K562 (cell line): Measurements from ENCODE around the gene PDZD2. TPM values are rescaled to one million over a fixed set of nuclear protein-coding genes. Genes with fewer than 3 reads are reported as not detected.
"Not testable (repeated sequence)": the region's sequence is repeated elsewhere in the genome, so short reads cannot be mapped to it uniquely, and the experiment has no call there.

Source experiments
- ATAC-seq: fragments of 200-7000 bp; cut with Tn5 transposase; 3 replicates; pipeline ENCODE4 v1.9.1; 2020; ENCODE audit warnings: moderate library complexity
- BruUV-seq: library from RNA; stranded (reverse); fragments of 400-500 nt; replicated peaks from 2 replicates; lab custom pipeline; 2021; lab: Mats Ljungman, UMichigan
- CTCF ChIA-PET: fragments of 300-600 bp; formaldehyde crosslinking; extraction: SDS; loops from one replicate; lab custom pipeline; 2021; ENCODE audit warnings: low intra/inter-chr PET ratio; lab: Yijun Ruan, JAX
- POLR2A ChIA-PET: fragments of 300-600, 350-650 bp; sonication (Branson Sonifier 250); formaldehyde crosslinking; extraction: SDS; loops from one replicate; lab custom pipeline; 2021; ENCODE audit warnings: antibody characterized with exemption, inconsistent platforms; lab: Yijun Ruan, JAX
- DNase-seq, 4 experiments: peaks; one replicate each; pipeline versions ENCODE4 v3.0.0 to v3.0.0-alpha.2; 2011 to 2018; ENCODE audit warnings: low spot score in 3 of 4, mixed read lengths in 3 of 4; ENCODE audit errors: extremely low read depth in 1 of 4
- FAIRE-seq: peaks from 2 replicates; lab custom pipeline; 2011; peaks lifted over from hg19 to GRCh38; lab: Jason Lieb, UNC
- H2AFZ ChIP-seq: 2 replicates; pipeline ENCODE4 v1.6.0; 2011; ENCODE audit warnings: low read depth, low read length, control low read depth, inconsistent platforms
- H3K27ac ChIP-seq: fragments of 200-600 bp; 3 replicates; pipeline ENCODE4 v1.8.0; 2011; ENCODE audit warnings: low read depth, mild to moderate bottlenecking, control low read depth, inconsistent platforms, low read length, moderate library complexity, mixed read lengths; ENCODE audit errors: extremely low read depth
- H3K27me3 ChIP-seq, 2 experiments: fragments of 300-600 bp in 1 of 2; 2 replicates in 1 of 2; 3 replicates in 1 of 2; pipeline versions ENCODE4 v1.6.0 to v1.8.0; 2011; ENCODE audit warnings: inconsistent platforms in 2 of 2, low read length in 2 of 2, mild to moderate bottlenecking in 1 of 2, mixed read lengths in 1 of 2, moderate library complexity in 1 of 2; ENCODE audit not compliant: control insufficient read depth in 2 of 2, insufficient read depth in 2 of 2
- H3K36me3 ChIP-seq: fragments of 300-600 bp; 3 replicates; pipeline ENCODE4 v1.8.0; 2011; ENCODE audit warnings: mild to moderate bottlenecking, low read length, inconsistent platforms; ENCODE audit not compliant: control insufficient read depth, insufficient read depth
- H3K4me1 ChIP-seq, 2 experiments: fragments of 200-600 bp in 1 of 2; replicated peaks in 1 of 2; 2 replicates in 1 of 2; 3 replicates in 1 of 2; pipeline versions ENCODE4 v1.5.1 to v1.8.0; 2011; ENCODE audit warnings: inconsistent platforms in 2 of 2, low read length in 2 of 2, mild to moderate bottlenecking in 1 of 2, mixed read lengths in 1 of 2, moderate library complexity in 1 of 2; ENCODE audit not compliant: control insufficient read depth in 2 of 2, insufficient read depth in 2 of 2
- H3K4me2 ChIP-seq: 2 replicates; pipeline ENCODE4 v1.6.1; 2011; ENCODE audit warnings: low read length, control low read depth, inconsistent platforms, mixed read lengths; ENCODE audit not compliant: insufficient read depth
- H3K4me3 ChIP-seq: fragments of 200-600 bp; sonication (generic), shearing (Covaris generic); 2 replicates; pipeline ENCODE4 v1.5.1; 2016; ENCODE audit warnings: control low read depth, inconsistent platforms
- H3K79me2 ChIP-seq: fragments of 200-600 bp; 3 replicates; pipeline ENCODE4 v1.8.0; 2011; ENCODE audit warnings: low read length, inconsistent platforms; ENCODE audit not compliant: control insufficient read depth, insufficient read depth
- H3K9ac ChIP-seq, 2 experiments: 2 replicates each; pipeline versions ENCODE4 v1.6.0 to v1.6.1; 2011; ENCODE audit warnings: low read depth in 2 of 2, low read length in 2 of 2, control low read depth in 1 of 2, inconsistent platforms in 1 of 2, mild to moderate bottlenecking in 1 of 2, mixed read lengths in 1 of 2; ENCODE audit not compliant: insufficient read depth in 1 of 2
- H3K9me1 ChIP-seq: one replicate; pipeline ENCODE4 v1.6.0; 2011; ENCODE audit warnings: inconsistent platforms, mild to moderate bottlenecking, low read length, moderate library complexity; ENCODE audit not compliant: control insufficient read depth, insufficient read depth
- H3K9me3 ChIP-seq: replicated peaks from 2 replicates; pipeline ENCODE4 v1.5.1; 2011; ENCODE audit warnings: low read depth, low read length, inconsistent platforms; ENCODE audit not compliant: control insufficient read depth, insufficient read depth
- H4K20me1 ChIP-seq: replicated peaks from 2 replicates; pipeline ENCODE4 v1.6.1; 2011; ENCODE audit warnings: low read length, inconsistent platforms, mixed read lengths; ENCODE audit not compliant: control insufficient read depth, insufficient read depth
- ARNT ChIP-seq, 2 experiments: fragments of 450-650 bp; IDR thresholded peaks; 2 replicates each; pipeline ENCODE4 v1.6.1; 2016; ENCODE audit warnings: mild to moderate bottlenecking in 1 of 2
- BCOR ChIP-seq: fragments of 450-650 bp; IDR thresholded peaks from 2 replicates; pipeline ENCODE4 v1.6.1; 2016
- CBFA2T2 ChIP-seq: fragments of 450-650 bp; conservative IDR thresholded peaks from 2 replicates; pipeline ENCODE4 v1.6.1; 2017; ENCODE audit warnings: mild to moderate bottlenecking
- CBFA2T3 ChIP-seq: fragments of 450-650 bp; IDR thresholded peaks from 2 replicates; pipeline ENCODE4 v1.6.1; 2017
- TAL1 ChIP-seq: fragments of 450-650 bp; IDR thresholded peaks from 2 replicates; pipeline ENCODE4 v1.6.1; 2016; ENCODE audit warnings: mild to moderate bottlenecking
- TCF3 ChIP-seq: sonication (generic); formaldehyde crosslinking; IDR thresholded peaks from 2 replicates; pipeline ENCODE4 v1.4.0; 2020; ENCODE audit warnings: mild to moderate bottlenecking, missing genetic modification reagents
- TEAD4 ChIP-seq, 2 experiments: sonication (generic) in 1 of 2; formaldehyde crosslinking in 1 of 2; IDR thresholded peaks; 2 replicates each; pipeline versions ENCODE4 v1.6.1 to v1.8.0; 2012 to 2022; ENCODE audit warnings: borderline replicate concordance in 1 of 2, inconsistent platforms in 1 of 2, low read length in 1 of 2, mild to moderate bottlenecking in 1 of 2, missing genetic modification reagents in 1 of 2
- TGIF2 ChIP-seq: sonication (generic); formaldehyde crosslinking; IDR thresholded peaks from 2 replicates; pipeline ENCODE4 v1.8.1; 2022; ENCODE audit warnings: mild to moderate bottlenecking, missing genetic modification reagents, moderate library complexity
- ZBED1 ChIP-seq: IDR thresholded peaks from 2 replicates; pipeline ENCODE4 v1.6.1; 2014
- WGBS: fragments of 100-300 bp; shearing (Covaris generic); methylation state at CpG from one replicate; pipeline ENCODE4 v1.1.6; 2016; ENCODE audit warnings: low coverage, mixed read lengths; ENCODE audit not compliant: insufficient coverage; ENCODE audit errors: missing lambda C conversion rate; 5-methylcytosine and 5-hydroxymethylcytosine counted together
- in situ Hi-C: fragments of 300-500 bp; cut with MboI; formaldehyde crosslinking; loops from 4 replicates; pipeline ENCODE4 v1.15.0; 2018; ENCODE audit warnings: inconsistent platforms, mixed read lengths
- intact Hi-C: fragments of 100-400 bp; cut with micrococcal nuclease; formaldehyde crosslinking; loops from 2 replicates; pipeline ENCODE4 v1.14.2; 2022
- polyA plus RNA-seq, 8 experiments: library from polyadenylated mRNA; depleted of rRNA in 4 of 8; stranded (reverse) in 5 of 8; unstranded in 3 of 8; fragments of >200 nt; fragmentation: Nextera tagmentation in 2 of 8; fragmentation: Illumina TruSeq in 1 of 8; extraction: Ambion mirVana in 2 of 8; extraction: Trizol in 1 of 8; gene quantifications; 2 replicates each; pipeline versions ENCODE4 v1.2.1 to v1.2.3, GENCODE V29; 2011 to 2014; ENCODE audit warnings: inconsistent platforms in 1 of 8, missing spikeins in 1 of 8
- total RNA-seq, 7 experiments: library from RNA; depleted of rRNA in 6 of 7; stranded (reverse); fragments of >200 nt in 6 of 7; fragmentation: Illumina TruSeq in 2 of 7; extraction: Trizol in 2 of 7; gene quantifications; 2 replicates each; pipeline versions ENCODE4 v1.2.1 to v1.2.3, GENCODE V29; 2011 to 2021; ENCODE audit warnings: low replicate concordance in 1 of 7

The PDZD2 gene
- total and polyA plus RNA-seq, 9 of the 15 experiments (the other 6 are each of a cell fraction or from before 2014, with no cell fraction given), result 0.02 to 0.08 (median 0.04) TPM; not detected in 6

DNA sequence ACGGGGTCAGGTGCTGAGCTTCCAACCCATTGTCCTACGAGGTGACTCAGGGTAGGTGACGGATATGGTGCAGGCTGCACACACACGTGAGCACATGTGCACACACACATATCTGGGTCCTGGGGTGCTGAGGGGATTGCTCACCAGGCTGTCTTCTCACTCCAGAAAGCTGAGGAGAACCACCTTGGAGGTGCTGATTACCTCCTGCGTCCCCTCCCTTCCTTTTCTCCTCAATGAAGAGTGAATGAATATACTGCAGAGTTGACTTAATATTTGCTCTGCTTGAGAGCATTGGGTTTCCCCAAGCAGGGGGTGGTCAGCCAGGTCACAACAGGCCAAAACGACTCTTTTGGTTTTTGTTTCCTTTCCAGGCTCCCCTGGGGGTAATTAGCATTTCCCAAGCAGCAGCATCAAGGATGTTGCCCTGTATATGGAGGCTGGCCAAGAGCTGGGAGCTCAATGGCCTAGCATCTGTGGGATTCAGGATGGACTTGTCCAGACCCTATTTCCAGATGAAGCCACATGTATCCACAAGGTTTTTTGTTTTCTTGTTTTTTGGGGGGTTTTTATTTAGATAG, 49.7 kb downstream of the PDZD2 start:
- POLR2A ChIA-PET, result interaction anchor here (1.0 kb wide), 1 partner anchor 20 kb away, joined by 3 read pairs; no protein-coding TSS in a partner anchor
- Histone ChIP-seq H3K27me3 (peaks cover 6 to 11% of the 10 kb centered on the region in 2 experiments; a peak in 3 of 5 replicates), H3K4me1 (no peaks in the 10 kb centered on the region), H3K9me3 (no peaks in the 10 kb centered on the region), H3K9ac (no peak overlapping the region), H4K20me1 (no peaks in the 10 kb centered on the region), H3K36me3 (no peaks in the 10 kb centered on the region), H2AFZ (no peak overlapping the region), H3K9me1 (no peaks in the 10 kb centered on the region), H3K27ac (no peak overlapping the region), H3K4me2 (no peak overlapping the region), H3K4me3 (no peak overlapping the region), H3K79me2 (no peaks in the 10 kb centered on the region)
- CTCF ChIA-PET, result no interaction called here
- in situ Hi-C loops, result no loop called here
- no TSS peak for BruUV-seq
- no peak for DNase-seq
- intact Hi-C loops, result no loop called here
- TF ChIP-seq TGIF2 (CRISPR knock-in tag), result no peak
- TF ChIP-seq ARNT (IDR thresholded peaks at IDR 0.05), result no peak
- no peak for TF ChIP-seq ZBED1
- TF ChIP-seq BCOR, result no peak
- ATAC-seq, result no peak
- no peak for FAIRE-seq
- whole genome bisulfite sequencing, result 3% methylated on average over 6 of the region's 6 CpGs

DNA sequence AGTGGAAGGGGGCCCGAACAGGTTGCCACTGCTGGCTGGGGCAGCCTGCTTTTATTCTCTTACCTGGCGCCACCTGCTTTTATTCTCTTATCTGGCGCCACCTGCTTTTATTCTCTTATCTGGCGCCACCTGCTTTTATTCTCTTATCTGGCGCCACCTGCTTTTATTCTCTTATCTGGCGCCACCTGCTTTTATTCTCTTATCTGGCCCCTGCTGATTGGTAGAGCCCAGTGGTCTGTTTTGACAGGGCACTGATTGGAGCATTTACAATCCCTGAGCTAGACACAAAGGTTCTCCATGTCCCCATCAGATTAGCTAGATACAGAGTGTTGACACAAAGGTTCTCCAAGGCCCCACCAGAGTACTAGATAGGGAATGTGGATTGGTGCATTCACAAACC, 52.5 kb downstream of the PDZD2 start:
- FAIRE-seq; ATAC-seq; H3K27ac ChIP-seq; DNase-seq; H4K20me1 ChIP-seq; H3K4me1 ChIP-seq; H3K9me3 ChIP-seq; H2AFZ ChIP-seq; BruUV-seq; CTCF ChIA-PET; H3K9ac ChIP-seq; intact Hi-C loops; H3K4me2 ChIP-seq; H3K4me3 ChIP-seq; POLR2A ChIA-PET; H3K9me1 ChIP-seq; H3K36me3 ChIP-seq; H3K79me2 ChIP-seq; in situ Hi-C loops; TF ChIP-seq TEAD4 (CRISPR knock-in tag; IDR thresholded peaks at IDR 0.05; ENCODE audit: borderline replicate concordance): not testable (repeated sequence)
- peaks cover 6 to 14% of the 10 kb centered on the region in 2 experiments; a peak in 3 of 5 replicates for H3K27me3 ChIP-seq
- TF ChIP-seq CBFA2T2 (peak; percentile 31), CBFA2T3 (peak; percentile 51; the same call in 1 of the 2 replicates), TAL1 (peak; percentile 53; the same call in 1 of the 2 replicates), TEAD4 (IDR thresholded peaks at IDR 0.05; ENCODE audit: low read length) (0 out of 2 replicates have a peak, but pooled peaks have one; percentile 21), TCF3 (peak; percentile 21; the same call in 1 of the 2 replicates)
- 3% methylated on average over 6 of the region's 6 CpGs for WGBS
